Stimulated activated naive CD4-positive, alpha-beta T cell (primary cell): Measurements from ENCODE around the gene TMPRSS11D.

Experiments
- DNase-seq, 6 experiments: peaks; one replicate each; lab custom pipeline; 2025; lab: John Stamatoyannopoulos, UW

The TMPRSS11D gene

GRCh38 chr4:67883902-67884301 lies at the start of gene TMPRSS11D:
Gene TMPRSS11D (minus strand): TSS chr4:67884002. CDS start chr4:67883933, 69 bp downstream.
- DNase-seq, result no peak

- no peak for DNase-seq
Measured at GRCh38 chr4:67933038-67933437, 49.2 kb upstream of the TMPRSS11D start.

GRCh38 chr4:67931256-67931655 lies 47.5 kb upstream of the TMPRSS11D start:
- DNase-seq, result no peak

GRCh38 chr4:67929426-67929825 lies 45.6 kb upstream of the TMPRSS11D start:
- DNase-seq, result no peak

GRCh38 chr4:67928546-67928945 lies 44.7 kb upstream of the TMPRSS11D start:
- DNase-seq, result no peak

- DNase-seq, result no peak
Measured at GRCh38 chr4:67927251-67927650, 43.4 kb upstream of the TMPRSS11D start.

GRCh38 chr4:67926485-67926884 lies 42.7 kb upstream of the TMPRSS11D start:
- no peak for DNase-seq

GRCh38 chr4:67922697-67923096 lies 38.9 kb upstream of the TMPRSS11D start:
- no peak for DNase-seq

GRCh38 chr4:67918428-67918827 lies 34.6 kb upstream of the TMPRSS11D start:
- DNase-seq, result no peak

- no peak for DNase-seq
Measured at GRCh38 chr4:67915400-67915966, 31.7 kb upstream of the TMPRSS11D start.

- no peak for DNase-seq
Measured at GRCh38 chr4:67912080-67912479, 28.3 kb upstream of the TMPRSS11D start.

- no peak for DNase-seq
Measured at GRCh38 chr4:67911638-67912037, 27.8 kb upstream of the TMPRSS11D start.

GRCh38 chr4:67911141-67911540 lies 27.3 kb upstream of the TMPRSS11D start:
- DNase-seq, result no peak

GRCh38 chr4:67910585-67910905 lies 26.7 kb upstream of the TMPRSS11D start:
- no peak for DNase-seq

- peak in 2 of 6 experiments; percentile 2 for DNase-seq
Measured at GRCh38 chr4:67909905-67910584, 26.2 kb upstream of the TMPRSS11D start.

- DNase-seq, result no peak
Measured at GRCh38 chr4:67907650-67908049, 23.8 kb upstream of the TMPRSS11D start.

GRCh38 chr4:67899096-67899495 lies 15.3 kb upstream of the TMPRSS11D start:
- no peak for DNase-seq

GRCh38 chr4:67897686-67898085 lies 13.9 kb upstream of the TMPRSS11D start:
- DNase-seq, result no peak

GRCh38 chr4:67896421-67897065 lies 12.7 kb upstream of the TMPRSS11D start:
- DNase-seq, result no peak

- DNase-seq, result no peak
Measured at GRCh38 chr4:67894659-67895058, 10.9 kb upstream of the TMPRSS11D start.

- no peak for DNase-seq
Measured at GRCh38 chr4:67892905-67893304, 9.1 kb upstream of the TMPRSS11D start.

GRCh38 chr4:67892253-67892652 lies 8.5 kb upstream of the TMPRSS11D start:
- DNase-seq, result no peak

GRCh38 chr4:67891645-67892044 lies 7.8 kb upstream of the TMPRSS11D start:
- no peak for DNase-seq

GRCh38 chr4:67886281-67886680 lies 2.5 kb upstream of the TMPRSS11D start:
- DNase-seq, result no peak
